Ovary (tissue), 3 donors: Measurements from ENCODE around the gene SIRT4.

Source experiments
- POLR2A ChIP-seq: fragments of 450-650 bp; IDR thresholded peaks from one replicate; pipeline ENCODE4 v1.6.1; 2017; ENCODE audit warnings: antibody characterized with exemption, mild to moderate bottlenecking, moderate library complexity
- TF ChIP-seq, protein P1 (sequence below), 3 donors: fragments of 450-650 bp in 2 of 3; fragments of 200-600 bp in 1 of 3; IDR thresholded peaks; one replicate each; pipeline versions ENCODE4 v1.5.1 to v1.8.0; 2016 to 2022; ENCODE audit warnings: antibody characterized with exemption in 3 of 3, mild to moderate bottlenecking in 1 of 3
- donor health status: DM: no; HTN: no; CAD: no.

DNA sequence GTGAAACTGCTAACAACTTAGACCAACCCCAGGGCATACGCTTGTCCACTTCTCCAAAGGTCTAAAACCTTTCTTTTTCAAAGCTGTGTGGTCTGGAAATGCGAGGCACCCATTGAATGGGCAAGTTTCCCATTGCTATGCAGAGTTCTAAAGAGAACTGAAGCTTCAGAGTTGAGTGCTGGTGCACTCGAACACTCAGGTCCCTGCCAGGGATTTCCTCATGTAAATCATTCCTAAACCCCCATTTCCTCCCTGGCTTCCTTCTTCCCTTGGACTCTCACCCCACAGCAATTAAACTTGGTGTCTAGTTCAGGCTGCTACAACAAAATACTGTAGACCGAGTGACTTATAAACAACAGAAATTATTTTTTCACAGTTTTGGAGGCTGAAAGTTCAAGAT is 34.4 kb upstream of the SIRT4 start:
- TF ChIP-seq, protein P1, sequence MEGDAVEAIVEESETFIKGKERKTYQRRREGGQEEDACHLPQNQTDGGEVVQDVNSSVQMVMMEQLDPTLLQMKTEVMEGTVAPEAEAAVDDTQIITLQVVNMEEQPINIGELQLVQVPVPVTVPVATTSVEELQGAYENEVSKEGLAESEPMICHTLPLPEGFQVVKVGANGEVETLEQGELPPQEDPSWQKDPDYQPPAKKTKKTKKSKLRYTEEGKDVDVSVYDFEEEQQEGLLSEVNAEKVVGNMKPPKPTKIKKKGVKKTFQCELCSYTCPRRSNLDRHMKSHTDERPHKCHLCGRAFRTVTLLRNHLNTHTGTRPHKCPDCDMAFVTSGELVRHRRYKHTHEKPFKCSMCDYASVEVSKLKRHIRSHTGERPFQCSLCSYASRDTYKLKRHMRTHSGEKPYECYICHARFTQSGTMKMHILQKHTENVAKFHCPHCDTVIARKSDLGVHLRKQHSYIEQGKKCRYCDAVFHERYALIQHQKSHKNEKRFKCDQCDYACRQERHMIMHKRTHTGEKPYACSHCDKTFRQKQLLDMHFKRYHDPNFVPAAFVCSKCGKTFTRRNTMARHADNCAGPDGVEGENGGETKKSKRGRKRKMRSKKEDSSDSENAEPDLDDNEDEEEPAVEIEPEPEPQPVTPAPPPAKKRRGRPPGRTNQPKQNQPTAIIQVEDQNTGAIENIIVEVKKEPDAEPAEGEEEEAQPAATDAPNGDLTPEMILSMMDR (IDR thresholded peaks at IDR 0.05), result no peak
- TF ChIP-seq POLR2A, result no peak
